AG04450 (cell line): ENCODE data around the gene AADAT. TPM values are rescaled to one million over a fixed set of nuclear protein-coding genes. Genes with fewer than 3 reads are reported as not detected.

Experiments used
- CTCF ChIA-PET: fragments of 300-600, 350-600 bp; formaldehyde crosslinking; extraction: SDS; loops from one replicate; lab custom pipeline; 2022; ENCODE audit warnings: antibody characterized with exemption, inconsistent platforms; lab: Charles Lee
- POLR2A ChIA-PET: fragments of 350-600 bp; formaldehyde crosslinking; extraction: SDS; loops from one replicate; lab custom pipeline; 2021; ENCODE audit warnings: antibody characterized with exemption, inconsistent platforms; lab: Yijun Ruan, JAX
- DNase-seq: peaks from one replicate; pipeline ENCODE4 v3.0.0-alpha.2; 2011; ENCODE audit warnings: low read depth, low spot score
- H3K27ac ChIP-seq: one replicate; pipeline ENCODE4 v1.5.1; 2012; ENCODE audit warnings: low read depth, low read length, control low read depth
- H3K27me3 ChIP-seq: one replicate; pipeline ENCODE4 v1.6.0; 2012; ENCODE audit warnings: low read length; ENCODE audit not compliant: control insufficient read depth, insufficient read depth
- H3K4me3 ChIP-seq: 2 replicates; pipeline ENCODE4 v1.5.1; 2011; ENCODE audit warnings: mild to moderate bottlenecking, low read depth, low read length, control low read depth
- H3K9me3 ChIP-seq: 2 replicates; pipeline ENCODE4 v1.5.1; 2012; ENCODE audit warnings: low read length; ENCODE audit not compliant: control insufficient read depth, insufficient read depth
- CTCF ChIP-seq: IDR thresholded peaks from 2 replicates; pipeline ENCODE4 v1.5.1; 2011; ENCODE audit warnings: low read depth, low read length, control low read depth, inconsistent platforms
- polyA plus RNA-seq: library from polyadenylated mRNA; depleted of rRNA; stranded (reverse); fragments of >200 nt; gene quantifications from 2 replicates; pipeline ENCODE4 v1.2.3, GENCODE V29; 2011

Gene AADAT
- polyA plus RNA-seq, 1 experiment = 17.8 TPM

- no peak for DNase-seq
- ChIA-PET CTCF (interaction anchor here (0.7 to 1.4 kb wide), 2 partner anchors 11 to 248 kb away, joined by 3 to 12 read pairs; no protein-coding TSS in a partner anchor), POLR2A (no interaction called here)
- Histone ChIP-seq H3K9me3 (no peaks in the 10 kb centered on the region), H3K27me3 (no peaks in the 10 kb centered on the region), H3K27ac (no peak overlapping the region), H3K4me3 (no peak overlapping the region)
- no peak for TF ChIP-seq CTCF
Measured at GRCh38 chr4:170058826-170059225, 30.9 kb downstream of the AADAT start.

GRCh38 chr4:170057866-170058265, 31.9 kb downstream of the AADAT start:
- ChIA-PET POLR2A (no interaction called here), CTCF (interaction anchor here (1.4 kb wide), 1 partner anchor 10 kb away, joined by 12 read pairs; no protein-coding TSS in a partner anchor)
- no peaks in the 10 kb centered on the region for H3K27me3 ChIP-seq
- H3K9me3 ChIP-seq = no peaks in the 10 kb centered on the region
- no peak for TF ChIP-seq CTCF
- no peak overlapping the region for H3K4me3 ChIP-seq
- no peak overlapping the region for H3K27ac ChIP-seq
- no peak for DNase-seq

GRCh38 chr4:170052919-170053318, 36.8 kb downstream of the AADAT start:
- Histone ChIP-seq H3K27me3 (peaks cover 3% of the 10 kb centered on the region), H3K27ac (no peak overlapping the region), H3K9me3 (no peaks in the 10 kb centered on the region), H3K4me3 (no peak overlapping the region)
- CTCF ChIA-PET = no interaction called here
- POLR2A ChIA-PET = no interaction called here
- DNase-seq = no peak
- TF ChIP-seq CTCF = no peak

- Histone ChIP-seq H3K9me3 (no peaks in the 10 kb centered on the region), H3K4me3 (no peak overlapping the region), H3K27ac (no peak overlapping the region), H3K27me3 (peaks cover 3% of the 10 kb centered on the region)
- POLR2A ChIA-PET = no interaction called here
- no peak for TF ChIP-seq CTCF
- CTCF ChIA-PET = interaction anchor here (0.6 to 4.1 kb wide), 3 partner anchors 241 to 709 kb away, joined by 3 to 152 read pairs (median 6); no protein-coding TSS in a partner anchor
- no peak for DNase-seq
Measured at GRCh38 chr4:170051402-170051801, 38.4 kb downstream of the AADAT start.

- ChIA-PET POLR2A (no interaction called here), CTCF (interaction anchor here (0.6 to 4.1 kb wide), 4 partner anchors 15 to 400 kb away, joined by 3 to 152 read pairs (median 8); no protein-coding TSS in a partner anchor)
- Histone ChIP-seq H3K27ac (no peak overlapping the region), H3K9me3 (no peaks in the 10 kb centered on the region), H3K4me3 (no peak overlapping the region), H3K27me3 (peaks cover 3% of the 10 kb centered on the region)
- no peak for TF ChIP-seq CTCF
- no peak for DNase-seq
Measured at GRCh38 chr4:170049766-170050165, 40.0 kb downstream of the AADAT start.
